Mesothelial cell of epicardium (in vitro differentiated cells): ENCODE results near the gene PLA2G7. TPM values are rescaled to one million over a fixed set of nuclear protein-coding genes. Genes with fewer than 3 reads are reported as not detected.
"Not testable (repeated sequence)": the region's sequence is repeated elsewhere in the genome, so short reads cannot be mapped to it uniquely, and the experiment has no call there.

Experiments used
- DNase-seq, 2 experiments: peaks; one replicate each; pipeline ENCODE4 v3.0.0; 2021; ENCODE audit warnings: low spot score in 2 of 2; ENCODE audit not compliant: unreplicated experiment in 2 of 2
- H3K27ac Mint-ChIP-seq: 2 replicates; pipeline ENCODE4 v1.8.0; 2021; ENCODE audit warnings: mixed read lengths
- H3K27me3 Mint-ChIP-seq: 2 replicates; pipeline ENCODE4 v1.8.0; 2021; ENCODE audit warnings: low read depth, mixed read lengths
- H3K36me3 Mint-ChIP-seq: 2 replicates; pipeline ENCODE4 v1.8.0; 2021; ENCODE audit warnings: mixed read lengths
- H3K4me1 Mint-ChIP-seq: 2 replicates; pipeline ENCODE4 v1.8.0; 2021; ENCODE audit warnings: mixed read lengths
- H3K4me3 Mint-ChIP-seq: 2 replicates; pipeline ENCODE4 v1.8.0; 2021; ENCODE audit warnings: mild to moderate bottlenecking, moderate library complexity, mixed read lengths
- H3K9me3 Mint-ChIP-seq: 2 replicates; pipeline ENCODE4 v1.8.0; 2021; ENCODE audit warnings: mixed read lengths
- CTCF ChIP-seq: fragments of 200-600 bp; sonication (generic); IDR thresholded peaks from one replicate; pipeline ENCODE4 v1.5.0; 2021; ENCODE audit warnings: antibody characterized with exemption; ENCODE audit not compliant: unreplicated experiment
- total RNA-seq: library from RNA; stranded (reverse); gene quantifications from 3 replicates; pipeline ENCODE4 v1.2.1, GENCODE V29; 2021

PLA2G7 gene
- total RNA-seq, result 0.45 to 0.54 TPM (median 0.49 TPM) in 3 replicates

DNA sequence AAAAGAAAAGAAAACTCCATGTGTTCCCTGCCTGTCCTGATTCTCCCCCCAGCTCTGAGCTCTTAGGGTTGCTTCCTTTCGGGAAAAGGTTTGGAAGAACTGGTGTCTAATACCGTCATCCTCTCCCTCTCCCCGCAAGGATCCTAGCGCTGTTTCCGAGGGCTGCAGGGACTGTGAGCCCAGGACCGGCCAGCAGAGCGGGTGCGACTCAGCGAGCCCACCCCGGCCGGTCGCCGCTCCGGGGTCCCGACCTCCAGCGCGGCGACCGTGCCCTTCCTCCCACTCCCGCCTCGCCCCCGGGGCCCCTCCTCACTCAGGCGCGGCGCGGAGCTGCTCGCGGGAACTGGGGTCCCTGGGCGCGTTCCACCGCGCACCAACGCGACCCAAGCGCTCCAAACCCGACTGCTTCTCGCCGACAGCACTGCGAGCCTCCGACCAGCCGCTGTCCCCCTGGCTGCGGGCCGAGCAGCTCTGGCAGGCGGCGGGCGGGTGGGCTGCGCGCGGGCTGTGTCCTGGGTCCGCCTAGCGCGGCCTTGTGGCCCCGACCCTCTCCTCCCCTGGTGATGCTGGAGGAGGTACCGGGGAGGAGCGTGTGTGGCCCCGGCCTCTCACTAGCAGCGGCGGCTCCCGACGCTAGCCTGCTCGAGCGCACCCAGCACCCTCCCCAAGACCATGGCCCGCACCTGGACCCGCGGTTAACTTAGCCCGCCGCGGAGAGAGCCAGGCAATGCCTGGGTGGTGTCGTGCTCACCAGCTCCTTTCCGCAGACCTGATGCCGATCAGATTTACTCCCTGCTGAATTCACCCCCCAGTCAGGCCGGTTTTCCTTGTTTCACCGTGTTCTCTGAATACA, at the start of gene PLA2G7:
Gene PLA2G7, minus strand, starts transcription at position 509 of the 853 bp plus-strand sequence. CDS start 12,484 bp downstream, outside the sequence.
- TF ChIP-seq CTCF, result no peak
- Mint-ChIP-seq H3K9me3 (no peaks in the 10 kb centered on the region), H3K36me3 (no peaks in the 10 kb centered on the region), H3K27ac (no peak within 1 kb of the TSS), H3K4me3 (peak within 1 kb of the TSS; percentile 79), H3K4me1 (peaks cover 10% of the 10 kb centered on the region), H3K27me3 (peaks cover 79% of the 10 kb centered on the region)
- peak; percentile 25 to 59 for DNase-seq

DNA sequence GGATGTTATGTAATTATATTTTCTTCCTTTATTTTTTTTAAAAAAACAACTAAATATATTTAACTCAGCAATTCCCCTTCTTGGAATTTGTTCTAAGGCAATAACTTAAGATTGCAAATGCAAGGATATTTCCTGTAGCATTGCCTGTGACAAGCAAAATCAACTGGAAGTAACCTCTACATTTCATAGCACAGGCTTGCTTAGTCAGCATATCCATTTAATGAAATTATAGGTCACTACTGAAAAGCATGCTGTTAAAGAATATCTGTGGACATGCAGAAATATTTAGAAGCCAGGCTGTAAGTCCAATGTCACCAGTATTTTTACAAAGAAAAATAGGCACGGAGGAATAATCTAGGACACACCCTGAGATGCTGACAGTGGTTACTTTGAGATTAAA, 49.4 kb upstream of the PLA2G7 start:
- no peak for DNase-seq
- Mint-ChIP-seq H3K27me3 (peaks cover 3% of the 10 kb centered on the region), H3K36me3 (no peaks in the 10 kb centered on the region), H3K27ac (no peak overlapping the region), H3K9me3 (no peaks in the 10 kb centered on the region), H3K4me1 (no peaks in the 10 kb centered on the region), H3K4me3 (no peak overlapping the region)
- TF ChIP-seq CTCF, result no peak

DNA sequence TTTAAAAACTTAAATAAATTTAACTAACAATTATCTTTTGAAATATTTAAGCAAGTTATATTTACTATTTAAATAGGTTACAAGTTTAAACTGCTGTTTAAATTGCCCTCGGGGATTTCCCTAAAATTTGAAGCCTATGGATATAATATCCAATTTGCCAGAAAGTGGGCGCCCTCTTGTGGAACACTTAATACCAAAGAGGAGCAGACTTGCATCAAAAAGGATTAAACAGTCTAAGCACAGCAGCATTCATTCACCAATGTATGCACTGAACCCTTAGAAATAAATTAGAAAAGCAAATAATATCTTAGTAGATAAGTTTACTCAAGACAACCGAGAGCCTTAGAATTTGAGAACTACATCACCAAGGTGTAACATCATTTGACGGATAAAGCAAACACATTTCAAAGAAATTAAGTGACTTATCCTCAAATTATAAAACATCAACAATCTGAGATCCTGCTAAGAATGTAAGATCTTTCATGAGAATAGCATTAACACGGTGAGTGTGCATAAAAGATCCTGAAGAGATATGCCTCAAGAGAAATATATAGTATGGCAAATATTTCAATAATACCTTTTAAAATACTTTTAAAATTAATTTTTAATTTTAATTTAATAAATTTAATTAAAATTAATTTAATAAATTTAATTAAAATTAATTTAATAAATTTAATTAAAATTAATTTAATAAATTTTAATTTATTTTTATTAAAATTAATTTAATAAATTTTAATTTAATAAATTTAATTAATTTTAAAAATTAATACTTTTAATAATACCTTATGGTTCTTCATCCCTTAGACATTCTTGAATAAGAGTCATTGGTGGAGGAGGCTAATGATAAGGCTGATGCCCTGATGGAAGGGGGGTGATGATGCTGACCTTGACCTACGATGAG, 46.6 kb upstream of the PLA2G7 start:
- H3K9me3 Mint-ChIP-seq, result no peaks in the 10 kb centered on the region
- peak; percentile 74 for TF ChIP-seq CTCF
- H3K4me1 Mint-ChIP-seq, result no peaks in the 10 kb centered on the region
- H3K36me3 Mint-ChIP-seq, result no peaks in the 10 kb centered on the region
- peaks cover 3% of the 10 kb centered on the region for H3K27me3 Mint-ChIP-seq
- H3K4me3 Mint-ChIP-seq, result no peak overlapping the region
- no peak overlapping the region for H3K27ac Mint-ChIP-seq
- peak in 1 of 2 experiments; percentile 44 for DNase-seq

DNA sequence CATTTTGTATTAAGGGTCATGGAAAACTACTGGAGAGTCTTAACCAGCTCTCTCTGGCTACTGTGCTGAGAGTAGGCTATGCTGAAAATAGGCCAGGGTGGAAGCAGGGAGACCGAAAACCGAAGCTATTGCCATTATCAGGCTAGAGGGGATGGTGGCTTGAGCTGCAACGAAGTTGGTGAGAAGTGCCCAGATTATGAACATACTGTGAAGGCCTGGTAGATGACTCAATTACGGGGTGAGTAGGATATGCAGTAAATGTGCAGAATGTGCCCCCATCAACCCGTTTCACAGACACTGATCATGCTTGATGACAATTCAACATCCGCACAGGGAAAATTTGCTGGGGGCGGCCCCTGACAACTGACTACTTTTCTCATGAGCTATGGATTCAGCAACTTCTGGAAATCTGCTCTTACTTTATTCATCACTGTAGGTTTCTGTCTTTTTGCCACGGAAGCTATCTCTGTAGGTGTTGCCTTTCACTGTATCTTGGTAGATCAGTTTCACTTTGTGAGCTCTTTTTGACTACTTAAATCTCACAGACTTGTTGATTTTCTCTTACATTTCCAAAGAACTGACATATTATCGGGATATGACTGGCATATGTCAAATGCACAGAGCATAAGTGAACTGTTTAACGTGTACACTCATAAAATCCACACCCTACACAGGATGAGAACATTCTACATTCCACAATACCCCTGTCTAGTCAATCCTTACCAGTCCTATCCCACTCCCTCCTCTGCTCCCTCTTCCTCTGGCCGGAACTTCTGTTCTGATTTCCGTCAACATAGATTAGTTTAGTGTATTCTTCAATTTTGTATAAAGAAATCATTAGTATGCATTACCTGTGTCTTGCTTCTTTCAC, 42.5 kb upstream of the PLA2G7 start:
- DNase-seq, result no peak
- Mint-ChIP-seq H3K4me3 (no peak overlapping the region), H3K27me3 (peaks cover 3% of the 10 kb centered on the region), H3K27ac (no peak overlapping the region), H3K36me3 (no peaks in the 10 kb centered on the region), H3K9me3 (no peaks in the 10 kb centered on the region), H3K4me1 (no peaks in the 10 kb centered on the region)
- TF ChIP-seq CTCF, result no peak

DNA sequence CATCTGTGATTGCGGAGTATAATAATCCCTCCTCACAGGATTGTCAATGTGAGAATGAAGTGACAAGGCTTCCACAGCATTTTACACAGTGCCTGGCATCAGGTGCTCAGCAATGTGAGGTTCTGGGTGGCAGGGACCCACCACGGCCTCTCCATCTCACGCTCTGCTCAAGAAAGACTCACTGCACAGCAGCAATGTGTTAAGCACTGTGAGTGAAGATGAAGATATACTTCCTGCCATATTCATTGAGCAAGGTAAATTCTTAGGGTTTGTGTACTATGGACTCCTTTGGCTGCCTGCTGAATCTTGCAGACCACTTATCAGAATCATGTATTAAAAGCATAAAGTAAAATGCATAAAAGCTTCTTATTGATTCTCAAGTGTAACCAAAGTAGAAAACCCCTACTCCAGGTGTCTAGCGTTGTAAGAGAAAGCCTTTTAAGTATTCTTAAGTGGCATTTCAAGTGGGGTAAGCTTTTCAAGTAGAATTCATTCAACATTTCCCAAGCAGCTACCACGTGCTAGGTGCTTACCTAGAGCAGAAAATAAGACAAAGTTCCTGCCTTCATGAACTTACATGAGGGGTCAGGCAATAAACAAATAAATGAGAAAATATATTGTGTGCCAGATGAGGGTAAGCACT, 41.0 kb upstream of the PLA2G7 start:
- TF ChIP-seq CTCF, result no peak
- no peak for DNase-seq
- Mint-ChIP-seq H3K36me3 (no peaks in the 10 kb centered on the region), H3K27me3 (peaks cover 3% of the 10 kb centered on the region), H3K4me1 (no peaks in the 10 kb centered on the region), H3K27ac (no peak overlapping the region), H3K9me3 (no peaks in the 10 kb centered on the region), H3K4me3 (no peak overlapping the region)

DNA sequence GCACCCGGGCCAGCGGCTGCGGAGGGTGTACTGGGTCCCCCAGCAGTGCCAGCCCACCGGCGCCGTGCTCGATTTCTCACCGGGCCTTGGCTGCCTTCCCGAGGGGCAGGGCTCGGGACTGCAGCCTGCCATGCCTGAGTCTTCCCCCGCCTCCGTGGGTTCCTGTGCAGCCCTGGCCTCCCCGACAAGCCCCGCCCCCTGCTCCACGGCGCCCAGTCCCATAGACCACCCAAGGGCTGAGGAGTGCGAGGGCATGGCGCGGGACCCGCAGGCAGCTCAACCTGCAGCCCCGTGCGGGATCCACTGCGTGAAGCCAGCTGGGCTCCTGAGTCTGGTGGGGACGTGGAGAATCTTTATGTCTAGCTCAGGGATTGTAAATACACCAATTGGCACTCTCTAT, 39.6 kb upstream of the PLA2G7 start:
- H3K4me1 Mint-ChIP-seq, H3K27ac Mint-ChIP-seq, H3K9me3 Mint-ChIP-seq, H3K36me3 Mint-ChIP-seq, H3K27me3 Mint-ChIP-seq, H3K4me3 Mint-ChIP-seq, DNase-seq: not testable (repeated sequence)
